ENCODE data around the gene FECH.
"Not testable (repeated sequence)": the region's sequence is repeated elsewhere in the genome, so short reads cannot be mapped to it uniquely, and the experiment has no call there.

Gene FECH

DNA sequence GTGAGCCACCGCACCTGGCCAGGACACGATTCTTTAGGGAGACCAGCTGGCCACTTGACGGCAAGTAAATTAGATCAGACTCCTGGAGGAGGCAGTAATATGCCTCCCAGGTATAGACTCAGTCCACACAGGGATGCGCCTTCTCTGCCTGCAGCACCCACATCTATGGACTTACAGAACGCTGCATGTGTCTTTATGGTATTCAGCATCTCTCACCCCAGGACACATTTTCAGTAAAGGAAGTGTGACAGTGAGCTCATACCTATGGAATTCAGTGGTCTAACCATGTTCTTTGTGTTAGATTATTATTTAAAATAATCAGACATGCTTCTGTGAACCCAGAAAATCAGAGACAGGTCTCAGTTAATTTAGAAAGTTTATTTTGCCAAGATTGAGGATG, 41.0 kb upstream of the FECH start:
- peak; percentile 40 for DNase-seq (ENCODE audit: low read depth)
- no peak overlapping the region for H3K4me3 ChIP-seq (ENCODE audit: low read length)
- TF ChIP-seq, protein P1, sequence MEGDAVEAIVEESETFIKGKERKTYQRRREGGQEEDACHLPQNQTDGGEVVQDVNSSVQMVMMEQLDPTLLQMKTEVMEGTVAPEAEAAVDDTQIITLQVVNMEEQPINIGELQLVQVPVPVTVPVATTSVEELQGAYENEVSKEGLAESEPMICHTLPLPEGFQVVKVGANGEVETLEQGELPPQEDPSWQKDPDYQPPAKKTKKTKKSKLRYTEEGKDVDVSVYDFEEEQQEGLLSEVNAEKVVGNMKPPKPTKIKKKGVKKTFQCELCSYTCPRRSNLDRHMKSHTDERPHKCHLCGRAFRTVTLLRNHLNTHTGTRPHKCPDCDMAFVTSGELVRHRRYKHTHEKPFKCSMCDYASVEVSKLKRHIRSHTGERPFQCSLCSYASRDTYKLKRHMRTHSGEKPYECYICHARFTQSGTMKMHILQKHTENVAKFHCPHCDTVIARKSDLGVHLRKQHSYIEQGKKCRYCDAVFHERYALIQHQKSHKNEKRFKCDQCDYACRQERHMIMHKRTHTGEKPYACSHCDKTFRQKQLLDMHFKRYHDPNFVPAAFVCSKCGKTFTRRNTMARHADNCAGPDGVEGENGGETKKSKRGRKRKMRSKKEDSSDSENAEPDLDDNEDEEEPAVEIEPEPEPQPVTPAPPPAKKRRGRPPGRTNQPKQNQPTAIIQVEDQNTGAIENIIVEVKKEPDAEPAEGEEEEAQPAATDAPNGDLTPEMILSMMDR (conservative IDR thresholded peaks at IDR 0.05; ENCODE audit: low read length) = no peak

DNA sequence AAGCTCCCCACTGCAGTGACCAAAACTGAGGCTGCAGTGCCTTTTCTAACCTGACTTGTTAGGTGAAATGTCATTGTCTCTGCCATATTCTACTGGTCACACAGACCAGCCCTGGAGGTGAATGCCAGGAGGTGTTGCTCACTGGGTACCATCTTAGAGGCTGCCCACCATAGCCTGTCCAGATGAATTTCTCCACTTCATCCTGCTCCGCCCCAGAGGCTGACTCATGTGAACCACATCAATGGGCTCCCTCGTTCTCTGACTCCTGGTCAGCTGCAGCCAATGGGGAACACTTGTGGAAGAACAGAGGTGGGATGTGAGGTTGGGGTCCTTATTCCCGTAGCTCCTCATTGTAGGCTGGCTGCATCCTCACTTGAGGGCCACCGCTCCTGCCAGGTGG, 38.5 kb upstream of the FECH start:
- H3K4me3 ChIP-seq (ENCODE audit: low read length) = no peak overlapping the region
- TF ChIP-seq, protein P1 (conservative IDR thresholded peaks at IDR 0.05; ENCODE audit: low read length) = no peak
- peak; percentile 24 for DNase-seq (ENCODE audit: low read depth)

DNA sequence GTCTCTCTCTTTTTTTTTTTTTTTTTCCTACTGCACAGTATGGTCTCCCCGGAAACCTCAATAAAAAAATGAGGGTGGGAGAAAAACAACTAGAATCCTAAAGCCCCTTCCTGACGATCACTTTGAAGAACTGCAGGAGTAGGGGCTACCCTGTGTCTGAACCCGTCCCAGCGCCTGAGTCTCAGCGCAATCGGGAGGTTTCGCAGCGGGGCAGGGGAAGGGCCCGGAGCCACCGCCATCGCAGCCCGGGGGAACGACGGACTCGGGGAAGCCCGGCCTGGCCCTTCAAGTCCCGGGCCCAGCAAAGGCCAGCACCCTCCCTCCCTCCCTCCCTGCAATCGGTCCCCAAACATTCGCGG, 34.7 kb upstream of the FECH start:
- TF ChIP-seq, protein P1 (conservative IDR thresholded peaks at IDR 0.05; ENCODE audit: low read length) = no peak
- no peak for DNase-seq (ENCODE audit: low read depth)
- peak overlapping the region; percentile 98 for H3K4me3 ChIP-seq (ENCODE audit: low read length)

DNA sequence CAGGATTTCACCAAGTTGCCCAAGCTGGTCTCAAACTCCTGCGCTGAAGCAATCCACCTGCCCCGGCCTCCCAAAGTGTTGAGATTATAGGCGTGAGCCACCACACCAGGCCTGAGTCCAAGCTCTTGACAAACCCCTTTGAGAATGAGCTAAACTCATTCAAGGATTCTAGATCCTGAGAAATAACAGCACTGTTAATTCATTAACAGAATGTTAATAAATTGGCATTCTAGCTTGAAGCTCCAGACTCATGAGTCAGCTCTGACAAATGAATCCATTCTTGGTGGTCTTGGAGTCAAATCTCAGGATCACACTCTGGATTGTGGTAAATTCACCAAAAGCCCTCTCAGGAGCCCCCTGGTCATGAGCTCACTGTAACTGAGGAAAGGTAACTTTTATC, 33.4 kb upstream of the FECH start:
- no peak overlapping the region for H3K4me3 ChIP-seq (ENCODE audit: low read length)
- DNase-seq (ENCODE audit: low read depth) = no peak
- TF ChIP-seq, protein P1 (conservative IDR thresholded peaks at IDR 0.05; ENCODE audit: low read length) = no peak

DNA sequence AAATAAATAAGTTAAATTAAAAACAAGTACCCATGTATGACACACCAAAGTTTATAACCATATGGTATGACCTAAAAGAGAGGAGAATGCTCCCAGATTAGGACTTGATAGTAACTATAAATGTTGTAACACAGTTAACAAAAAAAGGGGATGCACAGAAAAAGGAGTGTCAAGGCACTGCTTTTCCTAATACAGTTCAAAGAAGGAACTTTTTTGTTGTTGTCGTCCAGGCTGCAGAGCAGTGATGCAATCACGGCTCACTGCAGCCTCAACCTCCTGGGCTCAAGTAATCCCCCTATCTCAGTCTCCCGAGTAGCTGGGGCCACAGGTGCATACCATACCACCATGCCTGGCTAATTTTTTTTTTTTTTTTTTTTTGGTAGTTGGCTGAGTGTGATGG, 32.4 kb upstream of the FECH start:
- TF ChIP-seq, protein P1 (conservative IDR thresholded peaks at IDR 0.05; ENCODE audit: low read length) = no peak
- no peak for DNase-seq (ENCODE audit: low read depth)
- H3K4me3 ChIP-seq (ENCODE audit: low read length) = no peak overlapping the region

DNA sequence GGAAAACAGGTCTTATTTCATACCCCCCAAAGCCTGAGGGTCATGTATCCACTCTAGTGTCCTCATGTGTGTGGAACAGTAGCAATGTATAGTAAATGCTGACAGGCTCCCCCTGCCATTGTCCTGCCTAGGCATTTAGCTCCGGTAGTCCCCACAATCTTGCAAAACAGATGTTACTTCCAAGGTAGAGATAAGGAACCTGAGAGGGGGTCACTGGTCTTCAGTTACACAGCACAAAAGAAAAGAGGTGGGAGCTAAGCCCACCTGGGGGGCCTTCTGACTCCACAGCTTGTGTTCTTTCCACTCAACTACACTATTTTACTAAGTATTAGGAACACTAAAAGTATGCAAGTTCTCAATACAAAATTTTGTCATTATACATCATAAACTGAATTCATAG, 17.4 kb upstream of the FECH start:
- TF ChIP-seq, protein P1 (conservative IDR thresholded peaks at IDR 0.05; ENCODE audit: low read length) = no peak
- no peak overlapping the region for H3K4me3 ChIP-seq (ENCODE audit: low read length)
- no peak for DNase-seq (ENCODE audit: low read depth)

DNA sequence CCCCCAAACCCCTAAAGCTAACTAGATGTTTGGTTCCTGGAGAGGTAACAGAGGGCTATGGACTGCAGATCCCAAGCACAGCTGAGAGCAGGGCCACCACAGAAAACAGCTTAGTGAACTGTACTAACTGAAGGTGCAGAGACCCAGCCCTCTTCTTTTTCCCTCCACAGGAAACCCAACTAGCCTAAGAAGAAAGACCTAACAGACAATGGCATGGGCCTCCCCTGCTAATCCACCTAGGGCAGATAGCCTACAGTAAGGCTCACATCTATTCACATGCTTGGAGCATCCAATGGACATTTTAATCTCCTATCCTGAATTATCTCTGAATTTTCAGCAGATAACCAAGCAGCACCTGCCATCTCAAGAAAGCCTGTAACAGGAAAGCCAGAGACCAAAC, 8.8 kb upstream of the FECH start:
- no peak overlapping the region for H3K4me3 ChIP-seq (ENCODE audit: low read length)
- TF ChIP-seq, protein P1 (conservative IDR thresholded peaks at IDR 0.05; ENCODE audit: low read length) = no peak
- no peak for DNase-seq (ENCODE audit: low read depth)

DNA sequence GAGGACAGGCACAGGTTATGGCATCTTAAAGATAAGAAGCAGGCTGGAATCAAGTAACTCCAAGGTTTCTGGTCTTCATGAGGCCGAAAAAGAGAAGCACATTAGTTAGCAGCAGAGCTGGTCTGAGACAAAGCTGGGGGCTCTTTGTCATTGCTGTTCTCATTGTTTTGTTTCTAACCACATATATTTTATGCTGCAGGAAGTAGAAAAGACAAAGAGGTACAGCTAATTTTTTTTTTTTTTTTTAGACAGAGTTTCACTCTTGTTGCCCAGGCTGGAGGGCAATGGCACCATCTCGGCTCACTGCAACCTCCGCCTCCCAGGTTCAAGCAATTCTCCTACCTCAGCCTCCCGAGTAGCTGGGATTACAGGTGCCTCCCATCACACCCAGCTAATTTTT, 6.2 kb upstream of the FECH start:
- not testable (repeated sequence) for H3K4me3 ChIP-seq (ENCODE audit: low read length); DNase-seq (ENCODE audit: low read depth)

All from AG10803 (cell line).